Measurements from ENCODE around the gene LRRC74B. TPM values are rescaled to one million over a fixed set of nuclear protein-coding genes. Genes with fewer than 3 reads are reported as not detected.

LRRC74B gene
- polyA plus RNA-seq, 2 of the 4 experiments (the other 2 are of a cell fraction): 0.08 to 0.10 TPM

DNA sequence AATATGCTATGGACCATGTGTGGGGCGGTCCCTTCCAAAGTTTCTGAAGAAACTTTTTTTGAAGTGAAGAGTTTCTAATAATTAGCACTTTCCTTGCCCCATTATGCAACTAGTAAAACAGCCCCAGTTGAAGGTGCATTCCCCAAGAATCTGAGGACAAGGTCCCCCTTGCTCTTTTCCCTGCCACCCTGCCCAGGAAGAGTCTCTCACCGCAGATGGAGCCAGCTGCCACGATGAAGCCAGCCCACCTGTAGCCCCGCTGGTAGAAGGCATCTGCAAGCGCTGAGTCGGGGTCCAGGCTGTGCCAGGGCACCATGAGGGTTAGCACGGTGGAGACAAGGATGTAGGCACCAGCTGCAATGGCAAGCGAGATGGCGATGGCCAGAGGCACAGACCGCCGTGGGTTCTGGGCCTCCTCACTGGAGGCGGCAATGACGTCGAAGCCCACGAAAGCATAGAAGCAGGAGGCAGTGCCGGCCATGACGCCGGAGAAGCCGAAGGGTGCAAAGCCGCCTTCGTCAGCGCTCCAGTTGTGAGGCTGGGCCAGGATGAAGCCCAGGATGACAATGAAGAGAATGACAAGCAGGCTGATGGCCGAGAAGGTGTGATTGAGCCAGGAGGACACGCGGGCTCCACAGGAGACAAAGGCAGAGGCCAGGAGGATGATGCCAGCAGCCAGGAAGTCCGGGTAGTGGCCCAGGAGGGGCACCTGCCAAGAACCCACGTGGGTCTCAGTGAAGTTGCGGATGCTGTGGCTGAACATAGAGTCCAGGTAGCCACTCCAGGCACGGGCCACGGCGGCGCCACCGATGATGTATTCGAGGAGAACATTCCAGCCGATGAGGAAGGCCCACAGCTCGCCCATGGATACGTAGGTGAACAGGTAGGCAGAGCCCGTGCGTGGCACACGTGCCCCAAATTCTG, 14.9 kb upstream of the LRRC74B start:
- H3K4me2 ChIP-seq: no peak overlapping the region
- TF ChIP-seq TFCP2L1 (CRISPR knock-in tag; IDR thresholded peaks at IDR 0.05) (no peak), TP53 (CRISPR knock-in tag; IDR thresholded peaks at IDR 0.05) (no peak), HOXB5 (CRISPR knock-in tag; IDR thresholded peaks at IDR 0.05) (no peak), POLR2A (IDR thresholded peaks at IDR 0.05; ENCODE audit: low read length) (no peak), EHMT2 (IDR thresholded peaks at IDR 0.05; ENCODE audit: low read depth) (no peak), HDAC2 (IDR thresholded peaks at IDR 0.05) (no peak), GATA3 (IDR thresholded peaks at IDR 0.05; ENCODE audit: borderline replicate concordance) (no peak), MAFK (IDR thresholded peaks at IDR 0.05; ENCODE audit: partially characterized antibody) (no peak), ZSCAN20 (CRISPR knock-in tag; IDR thresholded peaks at IDR 0.05) (no peak), NR3C1 (IDR thresholded peaks at IDR 0.05) (no peak), CEBPB (IDR thresholded peaks at IDR 0.05) (no peak), PHF8 (IDR thresholded peaks at IDR 0.05; ENCODE audit: borderline replicate concordance, low read depth) (no peak)
- TF ChIP-seq, protein P1, sequence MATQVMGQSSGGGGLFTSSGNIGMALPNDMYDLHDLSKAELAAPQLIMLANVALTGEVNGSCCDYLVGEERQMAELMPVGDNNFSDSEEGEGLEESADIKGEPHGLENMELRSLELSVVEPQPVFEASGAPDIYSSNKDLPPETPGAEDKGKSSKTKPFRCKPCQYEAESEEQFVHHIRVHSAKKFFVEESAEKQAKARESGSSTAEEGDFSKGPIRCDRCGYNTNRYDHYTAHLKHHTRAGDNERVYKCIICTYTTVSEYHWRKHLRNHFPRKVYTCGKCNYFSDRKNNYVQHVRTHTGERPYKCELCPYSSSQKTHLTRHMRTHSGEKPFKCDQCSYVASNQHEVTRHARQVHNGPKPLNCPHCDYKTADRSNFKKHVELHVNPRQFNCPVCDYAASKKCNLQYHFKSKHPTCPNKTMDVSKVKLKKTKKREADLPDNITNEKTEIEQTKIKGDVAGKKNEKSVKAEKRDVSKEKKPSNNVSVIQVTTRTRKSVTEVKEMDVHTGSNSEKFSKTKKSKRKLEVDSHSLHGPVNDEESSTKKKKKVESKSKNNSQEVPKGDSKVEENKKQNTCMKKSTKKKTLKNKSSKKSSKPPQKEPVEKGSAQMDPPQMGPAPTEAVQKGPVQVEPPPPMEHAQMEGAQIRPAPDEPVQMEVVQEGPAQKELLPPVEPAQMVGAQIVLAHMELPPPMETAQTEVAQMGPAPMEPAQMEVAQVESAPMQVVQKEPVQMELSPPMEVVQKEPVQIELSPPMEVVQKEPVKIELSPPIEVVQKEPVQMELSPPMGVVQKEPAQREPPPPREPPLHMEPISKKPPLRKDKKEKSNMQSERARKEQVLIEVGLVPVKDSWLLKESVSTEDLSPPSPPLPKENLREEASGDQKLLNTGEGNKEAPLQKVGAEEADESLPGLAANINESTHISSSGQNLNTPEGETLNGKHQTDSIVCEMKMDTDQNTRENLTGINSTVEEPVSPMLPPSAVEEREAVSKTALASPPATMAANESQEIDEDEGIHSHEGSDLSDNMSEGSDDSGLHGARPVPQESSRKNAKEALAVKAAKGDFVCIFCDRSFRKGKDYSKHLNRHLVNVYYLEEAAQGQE (IDR thresholded peaks at IDR 0.05): no peak
- TF ChIP-seq, protein P2, sequence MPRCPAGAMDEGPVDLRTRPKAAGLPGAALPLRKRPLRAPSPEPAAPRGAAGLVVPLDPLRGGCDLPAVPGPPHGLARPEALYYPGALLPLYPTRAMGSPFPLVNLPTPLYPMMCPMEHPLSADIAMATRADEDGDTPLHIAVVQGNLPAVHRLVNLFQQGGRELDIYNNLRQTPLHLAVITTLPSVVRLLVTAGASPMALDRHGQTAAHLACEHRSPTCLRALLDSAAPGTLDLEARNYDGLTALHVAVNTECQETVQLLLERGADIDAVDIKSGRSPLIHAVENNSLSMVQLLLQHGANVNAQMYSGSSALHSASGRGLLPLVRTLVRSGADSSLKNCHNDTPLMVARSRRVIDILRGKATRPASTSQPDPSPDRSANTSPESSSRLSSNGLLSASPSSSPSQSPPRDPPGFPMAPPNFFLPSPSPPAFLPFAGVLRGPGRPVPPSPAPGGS (IDR thresholded peaks at IDR 0.05): no peak
- TF ChIP-seq, protein P3, sequence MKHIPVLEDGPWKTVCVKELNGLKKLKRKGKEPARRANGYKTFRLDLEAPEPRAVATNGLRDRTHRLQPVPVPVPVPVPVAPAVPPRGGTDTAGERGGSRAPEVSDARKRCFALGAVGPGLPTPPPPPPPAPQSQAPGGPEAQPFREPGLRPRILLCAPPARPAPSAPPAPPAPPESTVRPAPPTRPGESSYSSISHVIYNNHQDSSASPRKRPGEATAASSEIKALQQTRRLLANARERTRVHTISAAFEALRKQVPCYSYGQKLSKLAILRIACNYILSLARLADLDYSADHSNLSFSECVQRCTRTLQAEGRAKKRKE (CRISPR knock-in tag; IDR thresholded peaks at IDR 0.05; ENCODE audit: low read depth): no peak
- TF ChIP-seq, protein P4, sequence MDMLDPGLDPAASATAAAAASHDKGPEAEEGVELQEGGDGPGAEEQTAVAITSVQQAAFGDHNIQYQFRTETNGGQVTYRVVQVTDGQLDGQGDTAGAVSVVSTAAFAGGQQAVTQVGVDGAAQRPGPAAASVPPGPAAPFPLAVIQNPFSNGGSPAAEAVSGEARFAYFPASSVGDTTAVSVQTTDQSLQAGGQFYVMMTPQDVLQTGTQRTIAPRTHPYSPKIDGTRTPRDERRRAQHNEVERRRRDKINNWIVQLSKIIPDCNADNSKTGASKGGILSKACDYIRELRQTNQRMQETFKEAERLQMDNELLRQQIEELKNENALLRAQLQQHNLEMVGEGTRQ (IDR thresholded peaks at IDR 0.05): no peak
- TF ChIP-seq, protein P5, sequence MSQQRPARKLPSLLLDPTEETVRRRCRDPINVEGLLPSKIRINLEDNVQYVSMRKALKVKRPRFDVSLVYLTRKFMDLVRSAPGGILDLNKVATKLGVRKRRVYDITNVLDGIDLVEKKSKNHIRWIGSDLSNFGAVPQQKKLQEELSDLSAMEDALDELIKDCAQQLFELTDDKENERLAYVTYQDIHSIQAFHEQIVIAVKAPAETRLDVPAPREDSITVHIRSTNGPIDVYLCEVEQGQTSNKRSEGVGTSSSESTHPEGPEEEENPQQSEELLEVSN (IDR thresholded peaks at IDR 0.05; ENCODE audit: borderline replicate concordance, low read depth): no peak
- TF ChIP-seq, protein P6, sequence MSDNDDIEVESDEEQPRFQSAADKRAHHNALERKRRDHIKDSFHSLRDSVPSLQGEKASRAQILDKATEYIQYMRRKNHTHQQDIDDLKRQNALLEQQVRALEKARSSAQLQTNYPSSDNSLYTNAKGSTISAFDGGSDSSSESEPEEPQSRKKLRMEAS (IDR thresholded peaks at IDR 0.05): no peak
- CTCF ChIA-PET: interaction anchor here (2.4 kb wide), 1 partner anchor 9 kb away, joined by 6 read pairs; no protein-coding TSS in a partner anchor
- H3K9me3 ChIP-seq: no peaks in the 10 kb centered on the region
- DNase-seq (ENCODE audit: low read depth in 1 of 2, low spot score in 1 of 2): no peak
- FAIRE-seq: no peak
- H3K4me3 ChIP-seq: no peak overlapping the region
- ATAC-seq: no peak
- H3K4me1 ChIP-seq: no peaks in the 10 kb centered on the region
- H3K27ac ChIP-seq: no peak overlapping the region
- WGBS (ENCODE audit: missing lambda C conversion rate): 81% methylated on average over 26 of the region's 40 CpGs
- POLR2A ChIA-PET: no interaction called here

DNA sequence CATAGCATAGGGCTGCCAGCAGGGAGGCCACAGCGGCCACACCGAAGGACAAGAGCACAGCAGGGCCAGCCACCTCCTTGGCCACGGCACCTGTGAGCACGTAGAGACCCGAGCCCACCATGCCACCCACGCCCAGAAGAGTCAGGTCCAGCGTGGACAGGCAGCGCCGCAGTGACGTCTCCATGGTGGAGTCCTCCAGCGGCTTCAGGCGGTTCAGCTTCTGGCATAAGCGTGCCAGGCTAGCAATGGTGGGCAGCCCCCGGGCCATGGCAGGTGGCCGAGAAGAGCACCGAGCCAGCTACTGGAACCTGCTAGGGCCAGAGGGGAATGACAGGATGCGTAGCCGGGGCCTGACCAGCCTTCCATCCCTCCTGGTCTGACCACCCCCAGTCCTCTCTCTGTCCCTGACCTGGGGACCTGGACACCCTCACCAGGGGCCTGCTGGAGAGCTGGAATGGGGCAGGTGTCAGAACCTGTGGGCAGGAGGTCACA, 14.2 kb upstream of the LRRC74B start:
- CTCF ChIA-PET: interaction anchor here (2.4 kb wide), 1 partner anchor 10 kb away, joined by 6 read pairs; no protein-coding TSS in a partner anchor

More for the DNA sequence above, 14.2 kb upstream of the LRRC74B start:
- ATAC-seq: no peak
- Histone ChIP-seq H3K4me1 (no peaks in the 10 kb centered on the region), H3K4me3 (no peak overlapping the region), H3K9me3 (no peaks in the 10 kb centered on the region), H3K4me2 (no peak overlapping the region), H3K27ac (no peak overlapping the region)
- FAIRE-seq: no peak
- no peak for DNase-seq (ENCODE audit: low read depth in 1 of 2, low spot score in 1 of 2)
- WGBS (ENCODE audit: missing lambda C conversion rate): 70% methylated on average over 4 of the region's 18 CpGs
- TF ChIP-seq TP53 (CRISPR knock-in tag; IDR thresholded peaks at IDR 0.05) (no peak), RFX5 (IDR thresholded peaks at IDR 0.05) (no peak), EP300 (IDR thresholded peaks at IDR 0.05) (no peak), HOXB13 (CRISPR knock-in tag; IDR thresholded peaks at IDR 0.05; ENCODE audit: low read depth) (no peak), HOXA7 (CRISPR knock-in tag; IDR thresholded peaks at IDR 0.05) (no peak), RARB (CRISPR knock-in tag; IDR thresholded peaks at IDR 0.05) (no peak), ESRRA (IDR thresholded peaks at IDR 0.05; ENCODE audit: borderline replicate concordance, low read length) (no peak), HDAC2 (IDR thresholded peaks at IDR 0.05) (no peak), KDM1A (IDR thresholded peaks at IDR 0.05; ENCODE audit: low read depth) (no peak)
- TF ChIP-seq, protein P7, sequence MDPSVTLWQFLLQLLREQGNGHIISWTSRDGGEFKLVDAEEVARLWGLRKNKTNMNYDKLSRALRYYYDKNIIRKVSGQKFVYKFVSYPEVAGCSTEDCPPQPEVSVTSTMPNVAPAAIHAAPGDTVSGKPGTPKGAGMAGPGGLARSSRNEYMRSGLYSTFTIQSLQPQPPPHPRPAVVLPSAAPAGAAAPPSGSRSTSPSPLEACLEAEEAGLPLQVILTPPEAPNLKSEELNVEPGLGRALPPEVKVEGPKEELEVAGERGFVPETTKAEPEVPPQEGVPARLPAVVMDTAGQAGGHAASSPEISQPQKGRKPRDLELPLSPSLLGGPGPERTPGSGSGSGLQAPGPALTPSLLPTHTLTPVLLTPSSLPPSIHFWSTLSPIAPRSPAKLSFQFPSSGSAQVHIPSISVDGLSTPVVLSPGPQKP (IDR thresholded peaks at IDR 0.05; ENCODE audit: low read depth, low read length): no peak
- POLR2A ChIA-PET: no interaction called here
